DND-41 (cell line): ENCODE data around the gene ZC3H18.
"Not testable (repeated sequence)": the region's sequence is repeated elsewhere in the genome, so short reads cannot be mapped to it uniquely, and the experiment has no call there.

Source experiments
- ATAC-seq: fragments of 200-7000 bp; cut with Tn5 transposase; 3 replicates; pipeline ENCODE4 v1.9.1; 2021; ENCODE audit warnings: low read depth; ENCODE audit not compliant: insufficient read depth
- DNase-seq: peaks from one replicate; pipeline ENCODE4 v3.0.0-alpha.2; 2020
- H2AFZ ChIP-seq: 2 replicates; pipeline ENCODE4 v1.6.0; 2012; ENCODE audit warnings: low read depth, low read length
- H3K27ac ChIP-seq: 2 replicates; pipeline ENCODE4 v1.5.1; 2012; ENCODE audit warnings: low read length, inconsistent platforms
- H3K27me3 ChIP-seq: fragments of 200-600 bp; sonication (generic); 2 replicates; pipeline ENCODE4 v1.6.0; 2012; ENCODE audit warnings: low read length, mild to moderate bottlenecking, inconsistent platforms; ENCODE audit not compliant: insufficient read depth, poor library complexity
- H3K36me3 ChIP-seq: 2 replicates; pipeline ENCODE4 v1.5.1; 2012; ENCODE audit warnings: low read length, inconsistent platforms; ENCODE audit not compliant: insufficient read depth
- H3K4me1 ChIP-seq: 2 replicates; pipeline ENCODE4 v1.5.1; 2012; ENCODE audit warnings: mild to moderate bottlenecking, low read length; ENCODE audit not compliant: insufficient read depth
- H3K4me2 ChIP-seq: 2 replicates; pipeline ENCODE4 v1.6.0; 2012; ENCODE audit warnings: mild to moderate bottlenecking, moderate library complexity, low read length, inconsistent platforms; ENCODE audit not compliant: insufficient read depth
- H3K4me3 ChIP-seq, 2 experiments: fragments of 200-600 bp in 1 of 2; shearing (Covaris generic) in 1 of 2; 2 replicates each; pipeline ENCODE4 v1.5.1; 2012 to 2016; ENCODE audit warnings: inconsistent platforms in 2 of 2, low read length in 2 of 2, mild to moderate bottlenecking in 2 of 2, low read depth in 1 of 2, moderate library complexity in 1 of 2
- H3K79me2 ChIP-seq: 2 replicates; pipeline ENCODE4 v1.6.0; 2012; ENCODE audit warnings: low read length, inconsistent platforms; ENCODE audit not compliant: insufficient read depth
- H3K9ac ChIP-seq: 2 replicates; pipeline ENCODE4 v1.6.0; 2012; ENCODE audit warnings: low read depth, mild to moderate bottlenecking, inconsistent platforms, low read length, moderate library complexity
- H3K9me3 ChIP-seq: 2 replicates; pipeline ENCODE4 v1.5.1; 2012; ENCODE audit warnings: low read length, moderate library complexity, mild to moderate bottlenecking, inconsistent platforms; ENCODE audit not compliant: insufficient read depth, severe bottlenecking
- H4K20me1 ChIP-seq: 2 replicates; pipeline ENCODE4 v1.6.0; 2012; ENCODE audit warnings: low read length; ENCODE audit not compliant: insufficient read depth
- EZH2 ChIP-seq: IDR thresholded peaks from 3 replicates; pipeline ENCODE4 v1.6.1; 2012; ENCODE audit warnings: borderline replicate concordance, low read depth, mild to moderate bottlenecking, moderate library complexity, low read length, inconsistent platforms; ENCODE audit not compliant: severe bottlenecking
- TF ChIP-seq, protein P1 (sequence below): IDR thresholded peaks from 2 replicates; pipeline ENCODE4 v1.5.1; 2012; ENCODE audit warnings: borderline replicate concordance, low read length, moderate library complexity, mild to moderate bottlenecking; ENCODE audit not compliant: poor library complexity, severe bottlenecking; ENCODE audit errors: extremely low read depth

The ZC3H18 gene

DNA sequence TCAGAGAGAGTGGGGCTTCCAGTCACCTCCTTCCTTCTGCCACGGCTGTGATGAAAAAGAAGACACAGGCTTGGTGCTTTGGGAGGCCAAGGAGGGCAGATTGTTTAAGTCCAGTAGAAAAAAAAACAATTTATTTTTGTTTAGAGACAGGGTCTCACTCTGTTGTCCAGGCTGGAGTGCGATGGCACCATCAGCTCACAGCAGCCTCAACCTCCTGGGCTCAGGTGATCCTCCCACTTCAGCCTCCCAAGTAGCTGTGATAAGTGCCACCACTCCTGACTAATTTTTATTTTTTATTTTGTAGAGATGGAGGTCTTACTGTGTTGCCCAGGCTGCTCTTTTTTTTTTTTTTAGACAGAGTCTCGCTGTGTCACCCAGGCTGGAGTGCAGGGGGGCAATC is 95.4 kb downstream of the ZC3H18 start:
- H4K20me1 ChIP-seq: no peaks in the 10 kb centered on the region
- peaks cover 28% of the 10 kb centered on the region for H3K79me2 ChIP-seq
- peaks cover 23% of the 10 kb centered on the region for H3K4me1 ChIP-seq
- no peak overlapping the region for H3K27ac ChIP-seq
- no peak for DNase-seq
- H3K4me3 ChIP-seq: no peak overlapping the region
- no peak overlapping the region for H2AFZ ChIP-seq
- H3K9ac ChIP-seq: no peak overlapping the region
- ATAC-seq: no peak
- H3K36me3 ChIP-seq: no peaks in the 10 kb centered on the region
- H3K27me3 ChIP-seq: no peaks in the 10 kb centered on the region
- no peak overlapping the region for H3K4me2 ChIP-seq
- no peak for TF ChIP-seq EZH2
- TF ChIP-seq, protein P1, sequence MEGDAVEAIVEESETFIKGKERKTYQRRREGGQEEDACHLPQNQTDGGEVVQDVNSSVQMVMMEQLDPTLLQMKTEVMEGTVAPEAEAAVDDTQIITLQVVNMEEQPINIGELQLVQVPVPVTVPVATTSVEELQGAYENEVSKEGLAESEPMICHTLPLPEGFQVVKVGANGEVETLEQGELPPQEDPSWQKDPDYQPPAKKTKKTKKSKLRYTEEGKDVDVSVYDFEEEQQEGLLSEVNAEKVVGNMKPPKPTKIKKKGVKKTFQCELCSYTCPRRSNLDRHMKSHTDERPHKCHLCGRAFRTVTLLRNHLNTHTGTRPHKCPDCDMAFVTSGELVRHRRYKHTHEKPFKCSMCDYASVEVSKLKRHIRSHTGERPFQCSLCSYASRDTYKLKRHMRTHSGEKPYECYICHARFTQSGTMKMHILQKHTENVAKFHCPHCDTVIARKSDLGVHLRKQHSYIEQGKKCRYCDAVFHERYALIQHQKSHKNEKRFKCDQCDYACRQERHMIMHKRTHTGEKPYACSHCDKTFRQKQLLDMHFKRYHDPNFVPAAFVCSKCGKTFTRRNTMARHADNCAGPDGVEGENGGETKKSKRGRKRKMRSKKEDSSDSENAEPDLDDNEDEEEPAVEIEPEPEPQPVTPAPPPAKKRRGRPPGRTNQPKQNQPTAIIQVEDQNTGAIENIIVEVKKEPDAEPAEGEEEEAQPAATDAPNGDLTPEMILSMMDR: no peak
- H3K9me3 ChIP-seq: no peaks in the 10 kb centered on the region

DNA sequence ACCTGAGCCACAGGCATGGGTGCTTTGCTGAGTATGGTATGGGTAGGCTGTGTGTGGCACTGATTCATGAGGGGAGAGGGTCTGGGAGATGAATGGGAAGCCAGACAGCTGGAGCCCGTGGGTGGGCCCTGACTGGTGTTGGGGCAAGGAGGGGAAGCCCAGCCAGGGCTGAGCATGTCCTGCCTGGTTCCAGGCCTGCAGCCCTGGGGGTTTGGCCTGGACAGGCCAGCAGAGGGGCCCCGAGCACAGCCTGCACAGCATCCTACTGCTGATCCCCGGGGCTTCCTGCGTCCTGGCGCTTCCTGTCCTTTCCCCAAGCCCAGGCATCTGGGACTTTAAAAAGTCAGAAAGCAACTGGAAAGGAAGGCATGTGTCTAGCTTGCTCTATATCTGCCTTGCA is 97.3 kb downstream of the ZC3H18 start:
- H3K27me3 ChIP-seq: no peaks in the 10 kb centered on the region
- H3K4me2 ChIP-seq: no peak overlapping the region
- TF ChIP-seq EZH2: no peak
- TF ChIP-seq, protein P1: no peak
- ATAC-seq (no peak), DNase-seq (no peak)
- no peak overlapping the region for H3K4me3 ChIP-seq
- H3K36me3 ChIP-seq: no peaks in the 10 kb centered on the region
- H3K9ac ChIP-seq: no peak overlapping the region
- no peak overlapping the region for H3K27ac ChIP-seq
- no peaks in the 10 kb centered on the region for H3K9me3 ChIP-seq
- no peak overlapping the region for H2AFZ ChIP-seq
- H3K4me1 ChIP-seq: peaks cover 8% of the 10 kb centered on the region
- peaks cover 9% of the 10 kb centered on the region for H3K79me2 ChIP-seq
- H4K20me1 ChIP-seq: 0 out of 2 replicates have a peak, but pooled peaks cover 3% of the 10 kb centered on the region

DNA sequence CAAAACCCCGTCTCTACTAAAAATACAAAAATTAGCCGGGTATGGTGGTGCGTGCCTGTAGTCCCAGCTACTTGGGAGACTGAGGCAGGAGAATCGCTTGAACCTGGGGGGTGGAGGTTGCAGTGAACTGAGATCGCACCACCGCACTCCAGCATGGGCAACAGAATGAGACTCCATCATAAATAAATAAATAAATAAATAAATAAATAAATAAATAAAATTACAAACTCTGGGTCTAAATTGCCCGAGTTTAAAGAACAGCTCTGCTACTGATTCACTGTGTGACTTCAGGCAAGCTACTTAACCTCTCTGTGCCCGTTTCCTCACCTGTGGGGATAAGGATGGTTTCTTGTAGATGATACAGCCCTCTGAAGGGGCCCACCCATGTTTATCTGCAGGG is 99.3 kb downstream of the ZC3H18 start:
- ATAC-seq, H3K27me3 ChIP-seq, H3K4me2 ChIP-seq, H3K36me3 ChIP-seq, H3K9me3 ChIP-seq, H3K9ac ChIP-seq, H3K4me1 ChIP-seq, H4K20me1 ChIP-seq, H2AFZ ChIP-seq, H3K79me2 ChIP-seq, DNase-seq, H3K4me3 ChIP-seq, H3K27ac ChIP-seq: not testable (repeated sequence)

DNA sequence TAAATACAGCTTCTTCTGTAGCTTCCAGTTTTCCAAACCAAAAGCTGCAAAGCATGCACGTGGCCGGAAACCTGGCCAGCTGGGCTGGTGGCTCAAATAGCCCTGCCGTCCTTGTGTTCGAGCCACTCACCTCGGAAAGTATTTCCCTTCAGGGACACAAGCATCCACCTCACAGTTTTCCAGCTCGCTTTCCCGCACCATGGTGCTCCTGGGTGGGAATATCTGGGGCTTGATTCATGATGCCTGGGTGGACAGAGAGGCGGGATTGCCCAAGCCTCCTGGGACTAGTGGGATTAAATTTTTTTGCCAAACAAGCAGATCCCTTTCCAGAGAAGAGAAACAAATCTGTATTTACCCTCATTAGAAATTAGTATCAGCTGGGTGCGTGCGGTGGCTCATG is 99.8 kb downstream of the ZC3H18 start:
- Histone ChIP-seq H4K20me1 (0 out of 2 replicates have a peak, but pooled peaks cover 3% of the 10 kb centered on the region), H3K4me2 (no peak overlapping the region), H2AFZ (no peak overlapping the region), H3K79me2 (no peaks in the 10 kb centered on the region), H3K9me3 (no peaks in the 10 kb centered on the region), H3K27ac (no peak overlapping the region), H3K36me3 (no peaks in the 10 kb centered on the region), H3K4me3 (no peak overlapping the region), H3K27me3 (no peaks in the 10 kb centered on the region), H3K4me1 (no peaks in the 10 kb centered on the region), H3K9ac (no peak overlapping the region)
- DNase-seq (no peak), ATAC-seq (no peak)
- TF ChIP-seq EZH2: no peak
- TF ChIP-seq, protein P1: no peak
